ENCODE data around the gene ERLIN1.
"Not testable (repeated sequence)": the region's sequence is repeated elsewhere in the genome, so short reads cannot be mapped to it uniquely, and the experiment has no call there.

ERLIN1 gene

DNA sequence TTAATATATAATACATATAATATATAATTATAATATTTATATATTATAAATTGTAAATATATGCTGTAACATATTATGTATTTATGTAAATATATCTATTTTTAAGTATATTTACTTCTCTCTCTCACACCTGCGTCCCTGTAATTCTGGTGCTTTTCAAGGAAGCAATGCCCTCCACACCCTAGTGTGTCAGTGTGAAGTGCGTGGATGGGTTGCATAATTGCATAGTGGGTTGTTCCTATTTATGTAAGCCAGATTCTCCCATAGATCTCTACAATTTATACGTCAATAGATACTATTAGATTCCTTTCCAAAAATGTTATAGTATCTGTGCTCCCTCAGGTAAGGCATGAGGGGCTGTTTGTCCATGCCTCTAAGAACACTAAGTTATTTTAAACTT lies 54.3 kb downstream of the ERLIN1 start:
- no peak for DNase-seq

DNA sequence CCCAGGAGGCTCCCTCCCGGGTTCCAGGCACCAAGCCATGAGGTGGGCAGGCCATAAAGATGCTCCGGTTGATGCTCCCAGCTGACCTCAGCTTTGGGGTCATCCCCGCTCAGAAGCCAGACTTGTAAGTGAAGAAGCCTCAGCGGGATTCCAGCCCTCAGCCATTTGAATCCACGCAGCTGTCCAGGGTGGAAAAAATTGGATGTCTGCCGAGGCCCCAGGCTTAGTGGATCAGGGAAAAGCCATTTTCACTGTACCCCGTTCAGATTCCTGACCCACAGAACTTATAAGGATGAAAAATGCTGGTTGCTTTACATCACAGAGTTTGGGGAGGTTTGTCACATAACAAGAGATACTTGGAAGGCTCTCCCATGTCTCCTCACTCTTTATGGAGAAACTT lies 55.0 kb downstream of the ERLIN1 start:
- no peak for DNase-seq

DNA sequence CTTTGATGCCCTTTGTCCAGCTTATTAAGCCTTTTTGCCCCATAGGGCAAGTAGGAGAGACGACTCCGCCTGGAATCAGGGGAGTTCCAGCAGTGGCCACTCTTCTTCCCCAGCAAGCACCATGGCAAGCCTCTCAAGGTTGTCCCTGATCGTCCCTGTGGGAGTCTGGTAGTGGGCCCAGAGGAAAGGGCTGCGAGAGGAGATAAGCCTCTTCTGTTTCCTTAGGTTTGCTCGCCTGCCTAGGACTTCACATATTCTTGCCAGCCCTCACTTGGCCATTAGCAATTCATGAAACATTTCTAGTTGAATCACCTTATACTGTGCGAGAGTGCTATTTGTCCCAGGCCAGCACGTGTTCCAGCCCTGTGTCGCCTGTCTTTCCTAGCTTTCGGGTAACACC lies 56.4 kb downstream of the ERLIN1 start:
- DNase-seq: no peak

DNA sequence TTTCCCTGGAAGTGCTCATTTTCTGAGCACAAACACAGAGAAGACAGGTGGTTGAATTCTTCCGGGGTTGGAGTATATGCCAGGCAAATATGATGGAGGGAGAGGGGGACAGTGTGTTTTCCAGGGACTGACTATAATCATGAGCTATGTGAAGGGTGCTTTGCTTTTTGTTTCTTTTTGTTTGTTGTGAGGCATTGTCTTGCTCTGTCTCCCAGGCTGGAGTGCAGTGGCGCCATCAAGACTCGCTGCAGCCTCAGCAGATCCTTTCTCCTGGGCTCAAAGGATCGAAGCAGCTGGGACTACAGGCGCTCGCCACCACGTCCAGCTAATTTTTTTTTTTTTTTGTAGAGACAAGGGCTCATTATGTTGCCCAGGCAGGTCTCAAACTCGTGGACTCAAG lies 56.9 kb downstream of the ERLIN1 start:
- no peak for DNase-seq

- not testable (repeated sequence) for DNase-seq
Observed at GRCh38 chr10:100125335-100125734, 60.5 kb downstream of the ERLIN1 start.

DNA sequence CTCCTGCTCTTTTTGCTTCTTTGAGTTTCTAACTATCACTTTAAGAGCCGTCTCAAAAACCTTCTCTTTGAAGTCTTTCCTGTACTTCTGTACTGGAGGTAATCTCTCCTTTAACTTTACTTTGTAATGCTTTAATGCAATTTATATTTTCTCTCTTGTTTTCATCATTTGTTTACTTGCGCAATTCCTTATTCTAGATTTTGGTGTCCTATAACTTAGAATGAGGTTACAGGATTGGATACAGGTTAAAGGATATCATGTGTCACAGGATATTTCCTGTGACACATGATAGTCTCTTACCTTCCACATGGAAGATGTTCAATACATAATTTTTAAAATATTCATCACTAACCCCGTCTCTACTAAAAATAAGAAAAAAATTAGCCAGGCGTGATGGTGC lies 61.7 kb downstream of the ERLIN1 start:
- DNase-seq: no peak

- no peak for DNase-seq
Observed at GRCh38 chr10:100122780-100123179, 63.0 kb downstream of the ERLIN1 start.

DNA sequence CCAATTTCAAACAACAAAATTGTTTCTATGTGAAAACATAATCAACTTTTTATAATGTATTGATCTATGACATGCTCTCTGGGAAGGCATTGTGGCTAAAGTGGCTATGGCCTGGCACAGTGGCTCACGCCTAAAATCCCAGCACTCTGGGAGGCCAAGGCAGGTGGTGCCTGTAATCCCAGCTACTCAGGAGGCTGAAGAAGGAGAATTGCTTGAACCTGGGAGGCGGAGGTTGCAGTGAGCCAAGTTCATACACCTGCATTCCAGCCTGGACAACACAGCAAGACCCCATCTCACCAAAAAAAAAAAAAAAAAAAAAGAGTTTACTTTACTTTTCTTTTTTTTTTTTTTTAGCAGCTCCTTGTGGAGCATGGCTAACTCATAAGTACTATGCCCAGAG lies 65.3 kb downstream of the ERLIN1 start:
- no peak for DNase-seq

- DNase-seq: no peak
Observed at GRCh38 chr10:100119726-100120125, 66.1 kb downstream of the ERLIN1 start.

DNA sequence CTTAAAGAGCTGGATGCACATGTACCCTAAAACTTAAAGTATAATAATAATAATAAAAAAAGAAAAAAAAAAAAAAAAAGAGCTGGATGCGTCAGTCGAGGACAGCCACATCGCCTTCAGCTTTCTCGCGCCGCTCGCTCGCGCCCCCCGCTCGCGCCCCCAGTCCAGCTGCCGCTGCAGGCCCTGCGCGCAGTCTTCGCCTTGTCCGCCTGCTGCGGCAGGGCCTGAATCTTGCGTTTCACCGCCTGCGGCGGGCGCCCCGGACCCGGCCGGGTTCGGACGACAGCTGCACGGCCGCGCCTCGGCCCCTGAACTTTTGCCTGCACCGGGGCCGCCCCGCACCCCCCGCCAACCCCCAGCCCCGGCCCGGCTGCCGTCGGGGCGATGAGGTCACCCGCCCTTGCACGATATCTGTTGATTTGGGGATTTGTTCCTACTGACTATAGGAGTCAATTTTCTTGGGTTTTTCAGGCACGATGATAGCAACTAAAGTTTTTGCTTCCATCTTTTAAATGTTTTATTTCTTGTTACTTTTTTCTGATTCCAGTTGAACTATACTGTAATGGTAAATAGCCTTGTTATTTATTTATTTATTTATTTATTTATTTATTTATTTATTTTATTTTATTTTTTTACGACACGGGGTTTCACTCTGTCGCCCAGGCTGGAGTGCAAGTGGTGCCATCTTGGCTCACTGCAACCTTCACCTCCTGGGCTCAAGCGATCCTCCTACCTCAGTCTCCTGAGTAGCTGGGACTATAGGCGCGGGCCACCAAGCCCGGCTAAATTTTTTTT lies 70.7 kb downstream of the ERLIN1 start:
- DNase-seq: no peak

- DNase-seq: no peak
Observed at GRCh38 chr10:100114460-100114859, 71.4 kb downstream of the ERLIN1 start.

DNA sequence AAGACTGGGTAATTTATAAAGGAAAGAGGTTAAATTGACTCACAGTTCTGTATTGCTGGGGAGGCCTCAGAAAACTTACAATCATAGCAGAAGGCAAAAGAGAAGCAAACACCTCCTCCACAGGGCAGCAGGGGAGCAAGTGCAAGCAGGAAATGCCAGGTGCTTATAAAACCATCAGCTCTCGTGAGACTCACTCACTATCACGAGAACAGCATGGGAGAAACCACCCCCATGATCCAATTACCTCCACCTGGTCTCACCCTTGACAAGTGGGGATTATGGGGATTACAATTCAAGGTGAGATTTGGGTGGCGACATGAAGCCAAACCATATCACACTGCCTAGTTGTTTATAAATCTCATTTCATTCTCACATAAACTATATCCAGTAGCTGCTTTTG lies 76.2 kb downstream of the ERLIN1 start:
- no peak for DNase-seq

- DNase-seq: no peak
Observed at GRCh38 chr10:100106865-100107264, 79.0 kb downstream of the ERLIN1 start.

GRCh38 chr10:100104300-100104699 lies 81.5 kb downstream of the ERLIN1 start:
- no peak for DNase-seq

DNA sequence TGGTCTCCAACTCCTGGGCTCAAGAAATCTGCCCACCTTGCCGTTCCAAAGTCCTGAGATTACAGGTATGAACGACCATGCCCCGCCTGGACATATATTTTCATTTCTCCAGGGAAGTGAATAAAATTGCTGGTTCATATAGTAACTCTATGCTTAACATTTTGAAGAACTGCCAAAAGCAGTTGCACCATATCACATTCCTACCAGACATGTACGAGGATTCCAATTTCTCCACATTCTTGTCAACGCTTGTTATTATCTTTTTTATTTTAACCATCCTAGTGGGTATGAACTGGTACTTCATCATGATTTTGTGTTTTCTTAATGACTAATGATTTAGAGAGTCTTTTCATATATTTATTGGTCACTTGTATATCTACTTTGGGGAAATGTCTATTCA lies 82.2 kb downstream of the ERLIN1 start:
- DNase-seq: no peak

- DNase-seq: no peak
Observed at GRCh38 chr10:100101192-100102076, 84.4 kb downstream of the ERLIN1 start.

GRCh38 chr10:100100651-100101184 lies 85.1 kb downstream of the ERLIN1 start:
- DNase-seq: no peak
